Glutamatergic neuron (in vitro differentiated cells): ENCODE results near the gene NEK5. TPM values are rescaled to one million over a fixed set of nuclear protein-coding genes. Genes with fewer than 3 reads are reported as not detected.
"Not testable (repeated sequence)": the region's sequence is repeated elsewhere in the genome, so short reads cannot be mapped to it uniquely, and the experiment has no call there.

Experiments
- DNase-seq: peaks from one replicate; pipeline ENCODE4 v3.0.0; 2022
- H3K27ac Mint-ChIP-seq: one replicate; pipeline ENCODE4 v1.8.0; 2020; ENCODE audit warnings: mild to moderate bottlenecking, mixed read lengths, inconsistent platforms; ENCODE audit not compliant: unreplicated experiment
- H3K27me3 Mint-ChIP-seq: one replicate; pipeline ENCODE4 v1.8.0; 2020; ENCODE audit warnings: mild to moderate bottlenecking, moderate library complexity, mixed read lengths, inconsistent platforms; ENCODE audit not compliant: unreplicated experiment
- H3K36me3 Mint-ChIP-seq: one replicate; pipeline ENCODE4 v1.8.0; 2020; ENCODE audit warnings: mild to moderate bottlenecking, mixed read lengths, inconsistent platforms; ENCODE audit not compliant: unreplicated experiment
- H3K4me1 Mint-ChIP-seq: one replicate; pipeline ENCODE4 v1.8.0; 2020; ENCODE audit warnings: mild to moderate bottlenecking, low read depth, mixed read lengths, inconsistent platforms; ENCODE audit not compliant: unreplicated experiment
- H3K4me3 Mint-ChIP-seq: one replicate; pipeline ENCODE4 v1.8.0; 2020; ENCODE audit warnings: mild to moderate bottlenecking, mixed read lengths, inconsistent platforms; ENCODE audit not compliant: unreplicated experiment
- H3K9me3 Mint-ChIP-seq: one replicate; pipeline ENCODE4 v1.8.0; 2020; ENCODE audit warnings: mild to moderate bottlenecking, moderate library complexity, mixed read lengths, inconsistent platforms; ENCODE audit not compliant: unreplicated experiment
- total RNA-seq: library from RNA; stranded (reverse); fragmentation: NEBNext Ultra II Directional; extraction: Animal tissue kit (Norgen Biotek cat#: 25700); gene quantifications from one replicate; pipeline ENCODE4 v1.2.1, GENCODE V29; 2021; ENCODE audit not compliant: unreplicated experiment
- TF ChIP-seq, protein P1 (sequence below): fragments of 200-600 bp; sonication (generic); IDR thresholded peaks from one replicate; pipeline ENCODE4 v1.5.0; 2021; ENCODE audit not compliant: partially characterized antibody, unreplicated experiment

Gene NEK5
- total RNA-seq, 1 donor from 2014 or later = not detected

DNA sequence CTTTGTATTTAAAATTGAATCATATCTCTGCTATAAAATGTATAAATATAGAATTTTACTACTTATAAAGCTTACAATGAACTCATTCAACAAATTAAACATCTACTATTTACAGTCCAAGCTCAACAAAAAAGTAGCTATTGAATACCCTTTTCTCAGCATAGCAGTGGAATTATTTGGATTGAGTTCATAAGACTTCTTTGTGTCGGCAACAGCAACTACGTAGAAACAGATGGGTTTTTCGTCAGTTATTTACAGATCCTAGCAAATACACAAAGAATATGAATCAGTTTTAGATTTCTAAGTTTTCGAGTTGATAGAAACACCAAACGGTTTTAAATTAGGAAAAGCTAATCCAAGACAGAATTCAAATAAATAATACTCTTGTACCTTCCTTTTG is 41.0 kb upstream of the NEK5 start:
- Mint-ChIP-seq H3K9me3 (peaks cover 3% of the 10 kb centered on the region), H3K27ac (no peak overlapping the region), H3K36me3 (no peaks in the 10 kb centered on the region), H3K4me3 (no peak overlapping the region), H3K4me1 (no peaks in the 10 kb centered on the region), H3K27me3 (no peaks in the 10 kb centered on the region)
- TF ChIP-seq, protein P1, sequence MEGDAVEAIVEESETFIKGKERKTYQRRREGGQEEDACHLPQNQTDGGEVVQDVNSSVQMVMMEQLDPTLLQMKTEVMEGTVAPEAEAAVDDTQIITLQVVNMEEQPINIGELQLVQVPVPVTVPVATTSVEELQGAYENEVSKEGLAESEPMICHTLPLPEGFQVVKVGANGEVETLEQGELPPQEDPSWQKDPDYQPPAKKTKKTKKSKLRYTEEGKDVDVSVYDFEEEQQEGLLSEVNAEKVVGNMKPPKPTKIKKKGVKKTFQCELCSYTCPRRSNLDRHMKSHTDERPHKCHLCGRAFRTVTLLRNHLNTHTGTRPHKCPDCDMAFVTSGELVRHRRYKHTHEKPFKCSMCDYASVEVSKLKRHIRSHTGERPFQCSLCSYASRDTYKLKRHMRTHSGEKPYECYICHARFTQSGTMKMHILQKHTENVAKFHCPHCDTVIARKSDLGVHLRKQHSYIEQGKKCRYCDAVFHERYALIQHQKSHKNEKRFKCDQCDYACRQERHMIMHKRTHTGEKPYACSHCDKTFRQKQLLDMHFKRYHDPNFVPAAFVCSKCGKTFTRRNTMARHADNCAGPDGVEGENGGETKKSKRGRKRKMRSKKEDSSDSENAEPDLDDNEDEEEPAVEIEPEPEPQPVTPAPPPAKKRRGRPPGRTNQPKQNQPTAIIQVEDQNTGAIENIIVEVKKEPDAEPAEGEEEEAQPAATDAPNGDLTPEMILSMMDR = no peak
- no peak for DNase-seq

DNA sequence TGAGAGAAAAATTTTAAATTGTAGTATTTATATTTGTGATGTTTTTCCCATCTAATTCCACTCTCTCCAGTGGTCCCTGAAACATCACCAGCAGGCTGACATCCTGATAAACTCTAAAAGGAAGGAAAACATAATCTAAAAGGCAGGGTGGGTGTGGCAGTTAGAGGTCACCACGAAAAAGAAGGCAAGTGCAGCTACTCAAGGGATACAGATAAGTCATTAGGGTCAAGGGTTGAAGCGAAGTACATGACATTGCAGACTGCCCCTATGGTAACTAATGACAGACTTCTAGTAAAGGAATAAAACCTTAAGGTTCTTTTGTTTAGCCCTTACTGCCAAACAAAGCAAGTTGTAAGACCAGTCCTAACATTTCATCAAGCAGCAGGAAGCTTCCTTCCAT is 36.5 kb upstream of the NEK5 start:
- Mint-ChIP-seq H3K27ac (no peak overlapping the region), H3K4me1 (no peaks in the 10 kb centered on the region), H3K9me3 (peaks cover 6% of the 10 kb centered on the region), H3K4me3 (no peak overlapping the region), H3K36me3 (no peaks in the 10 kb centered on the region), H3K27me3 (no peaks in the 10 kb centered on the region)
- DNase-seq = no peak
- TF ChIP-seq, protein P1 = no peak

DNA sequence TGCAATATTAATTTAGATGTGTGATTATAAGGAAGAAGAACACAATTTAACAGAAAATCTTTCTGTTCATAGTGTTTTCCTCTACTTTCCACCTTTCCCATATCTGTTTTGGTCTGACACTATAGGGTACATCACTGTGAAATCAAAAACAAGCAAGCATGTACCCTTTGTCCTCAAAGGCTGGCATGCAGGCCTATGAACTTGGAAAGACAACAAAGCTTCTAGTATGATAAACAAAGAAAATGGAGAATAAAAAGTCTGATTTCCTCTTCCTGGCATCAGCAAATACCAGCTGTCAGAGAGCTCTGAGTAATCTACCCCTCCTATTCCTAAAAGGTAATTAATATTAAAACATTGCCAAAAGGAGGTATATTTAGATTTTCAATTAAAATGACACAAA is 36.1 kb upstream of the NEK5 start:
- no peaks in the 10 kb centered on the region for H3K4me1 Mint-ChIP-seq
- H3K4me3 Mint-ChIP-seq = no peak overlapping the region
- DNase-seq = no peak
- H3K36me3 Mint-ChIP-seq = no peaks in the 10 kb centered on the region
- no peaks in the 10 kb centered on the region for H3K27me3 Mint-ChIP-seq
- TF ChIP-seq, protein P1 = no peak
- peaks cover 6% of the 10 kb centered on the region for H3K9me3 Mint-ChIP-seq
- H3K27ac Mint-ChIP-seq = no peak overlapping the region

DNA sequence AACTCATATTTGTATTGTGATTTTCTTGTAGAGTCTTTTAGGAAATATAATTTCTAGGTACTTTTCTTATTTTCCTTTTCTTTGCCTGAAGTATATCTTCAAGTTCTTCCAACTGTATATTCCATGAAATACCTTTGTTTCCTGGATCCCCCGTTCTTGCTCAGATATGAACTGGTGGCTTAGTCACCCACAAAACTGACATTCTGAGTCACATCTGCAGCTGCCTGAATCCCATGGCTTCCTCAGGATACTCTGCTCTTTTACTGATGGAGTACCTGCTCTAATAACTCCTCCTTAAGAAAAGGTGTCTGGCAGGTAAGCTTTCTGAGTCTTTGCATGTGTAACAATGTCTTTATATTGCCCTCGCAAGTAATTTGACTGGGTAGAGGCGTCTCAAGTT is 35.0 kb upstream of the NEK5 start:
- not testable (repeated sequence) for H3K4me3 Mint-ChIP-seq, H3K27ac Mint-ChIP-seq, DNase-seq, H3K36me3 Mint-ChIP-seq, H3K9me3 Mint-ChIP-seq, H3K4me1 Mint-ChIP-seq, H3K27me3 Mint-ChIP-seq

DNA sequence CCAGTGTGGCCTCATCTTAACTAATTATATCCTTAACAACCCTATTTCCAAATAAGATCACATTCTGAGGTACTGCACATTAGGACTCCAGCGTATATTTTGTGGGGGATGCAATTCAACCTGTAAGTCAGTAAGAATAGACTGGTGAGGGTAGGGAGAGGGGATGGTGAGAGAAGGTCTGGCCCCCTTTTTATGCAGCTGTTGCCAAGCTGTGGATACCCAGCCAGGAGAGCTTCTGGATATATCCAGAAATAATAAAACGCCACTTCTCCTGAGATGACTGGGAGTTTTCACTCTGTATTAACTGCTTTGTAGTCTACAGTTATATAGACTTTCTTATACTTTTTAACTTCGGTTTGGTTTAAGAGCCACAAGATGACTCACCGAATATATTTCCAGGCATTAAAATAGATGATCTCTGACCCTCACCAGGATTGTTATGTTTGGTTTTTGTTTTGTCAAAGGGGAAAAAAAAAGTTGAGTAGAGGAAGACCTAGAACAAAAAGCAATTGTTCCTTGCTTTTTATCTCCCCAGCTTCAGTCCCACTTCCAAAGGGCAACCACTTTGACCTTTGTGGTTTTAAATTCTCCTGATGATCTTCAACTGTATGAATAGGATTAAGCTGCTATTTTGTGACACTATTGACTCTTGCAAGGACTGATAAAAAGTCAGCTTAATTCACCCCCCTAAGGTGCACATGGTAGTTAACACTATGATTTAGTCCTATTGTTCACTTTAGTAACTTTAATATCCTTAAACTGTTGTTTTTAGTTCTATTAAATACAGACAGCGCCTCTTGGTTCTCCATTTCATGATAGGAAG is 33.6 kb upstream of the NEK5 start:
- Mint-ChIP-seq H3K9me3 (peaks cover 6% of the 10 kb centered on the region), H3K27ac (no peak overlapping the region), H3K4me1 (peaks cover 5% of the 10 kb centered on the region), H3K27me3 (no peaks in the 10 kb centered on the region), H3K4me3 (no peak overlapping the region), H3K36me3 (no peaks in the 10 kb centered on the region)
- no peak for DNase-seq
- TF ChIP-seq, protein P1 = no peak
